K562 (cell line): ENCODE results near the gene TANGO6.

Experiments
- CTCF ChIP-seq, 3 experiments: IDR thresholded peaks in 2 of 3; conservative IDR thresholded peaks in 1 of 3; 2 replicates each; pipeline ENCODE4 v1.5.1; 2011 to 2012; ENCODE audit warnings: low read length in 3 of 3, mild to moderate bottlenecking in 3 of 3, control low read depth in 2 of 3, improper control_type of control experiment in 1 of 3, inconsistent platforms in 1 of 3, low read depth in 1 of 3, mixed read lengths in 1 of 3, moderate library complexity in 1 of 3; ENCODE audit not compliant: insufficient read depth in 2 of 3
- HCFC1 ChIP-seq: IDR thresholded peaks from 2 replicates; pipeline ENCODE4 v1.6.1; 2012; ENCODE audit warnings: low read depth, low read length, improper control_type of control experiment
- HDAC2 ChIP-seq: fragments of 450-650 bp; IDR thresholded peaks from 2 replicates; pipeline ENCODE4 v1.6.1; 2016; ENCODE audit warnings: mild to moderate bottlenecking
- SNAPC5 ChIP-seq: fragments of 250-450 bp; sonication (Bioruptor Pico); IDR thresholded peaks from 2 replicates; pipeline ENCODE4 v1.8.0; 2021; ENCODE audit warnings: moderate library complexity, mild to moderate bottlenecking, inconsistent platforms
- YY1 ChIP-seq, 3 experiments: IDR thresholded peaks; 2 replicates each; pipeline ENCODE4 v1.6.1; 2011; ENCODE audit warnings: low read length in 2 of 3, mild to moderate bottlenecking in 2 of 3, moderate library complexity in 2 of 3, borderline replicate concordance in 1 of 3, control low read depth in 1 of 3, low read depth in 1 of 3; ENCODE audit not compliant: insufficient read depth in 3 of 3, insufficient replicate concordance in 2 of 3, control insufficient read depth in 1 of 3, insufficient read length in 1 of 3; ENCODE audit errors: extremely low read depth in 1 of 3
- ZNF24 ChIP-seq: fragments of 450-650 bp; IDR thresholded peaks from 2 replicates; pipeline ENCODE4 v1.6.1; 2016
- ZNF274 ChIP-seq: IDR thresholded peaks from 2 replicates; pipeline ENCODE4 v1.6.1; 2011; ENCODE audit warnings: low read depth, mild to moderate bottlenecking, low read length, moderate library complexity, borderline replicate concordance

GRCh38 chr16:69100071-69100691 is 256.9 kb downstream of the TANGO6 start:
- no peak for TF ChIP-seq HDAC2
- no peak for TF ChIP-seq HCFC1
- no peak for TF ChIP-seq CTCF (IDR thresholded peaks at IDR 0.05 in 2 of 3, conservative IDR thresholded peaks at IDR 0.05 in 1 of 3; ENCODE audit: insufficient read depth in 2 of 3, low read depth in 1 of 3, low read length in 3 of 3)
- TF ChIP-seq ZNF24 = no peak
- no peak for TF ChIP-seq YY1 (IDR thresholded peaks at IDR 0.05; ENCODE audit: borderline replicate concordance in 1 of 3, control insufficient read depth in 1 of 3, extremely low read depth in 1 of 3, insufficient read depth in 3 of 3, insufficient read length in 1 of 3, insufficient replicate concordance in 2 of 3, low read depth in 1 of 3, low read length in 2 of 3)
- no peak for TF ChIP-seq ZNF274
- no peak for TF ChIP-seq SNAPC5
